ENCODE results near the gene DNM1.

The DNM1 gene

GRCh38 chr9:128297221-128297773 is 94.1 kb downstream of the DNM1 start:
- H3K27me3 Mint-ChIP-seq = no peaks in the 10 kb centered on the region
- no peak for DNase-seq
- H3K4me1 Mint-ChIP-seq (ENCODE audit: low read depth) = peaks cover 2% of the 10 kb centered on the region
- H3K36me3 Mint-ChIP-seq (ENCODE audit: low read depth) = no peaks in the 10 kb centered on the region
- H3K27ac Mint-ChIP-seq = peak overlapping the region; percentile 3
- H3K4me3 Mint-ChIP-seq = no peak overlapping the region
- no peaks in the 10 kb centered on the region for H3K9me3 Mint-ChIP-seq

GRCh38 chr9:128298535-128299482 is 95.6 kb downstream of the DNM1 start:
- no peaks in the 10 kb centered on the region for H3K9me3 Mint-ChIP-seq
- H3K27ac Mint-ChIP-seq = peak overlapping the region; percentile 19
- H3K4me1 Mint-ChIP-seq (ENCODE audit: low read depth) = peaks cover 2% of the 10 kb centered on the region
- no peak for DNase-seq
- H3K36me3 Mint-ChIP-seq (ENCODE audit: low read depth) = no peaks in the 10 kb centered on the region
- H3K4me3 Mint-ChIP-seq = no peak overlapping the region
- H3K27me3 Mint-ChIP-seq = no peaks in the 10 kb centered on the region

- Mint-ChIP-seq H3K36me3 (ENCODE audit: low read depth) (peaks cover 21% of the 10 kb centered on the region), H3K27me3 (no peaks in the 10 kb centered on the region), H3K9me3 (no peaks in the 10 kb centered on the region), H3K27ac (no peak overlapping the region), H3K4me1 (ENCODE audit: low read depth) (peaks cover 1% of the 10 kb centered on the region), H3K4me3 (no peak overlapping the region)
- no peak for DNase-seq
Measured at GRCh38 chr9:128304136-128304970, 101.2 kb downstream of the DNM1 start.

Data from activated T-cell treated with anti-CD3 and anti-CD28 coated beads, Interleukin-2, amount 50 U/mL, for 24 hours (primary cell).